ENCODE measurements around the gene KRTAP5-7.

KRTAP5-7 gene

GRCh38 chr11:71483692-71484091, 43.4 kb upstream of the KRTAP5-7 start:
- in situ Hi-C loops (cut with HindIII; ENCODE audit: low sequenced_read_pairs) = no loop called here
- no peak for DNase-seq (ENCODE audit: low read depth)
- H3K4me3 ChIP-seq (ENCODE audit: low read depth, low read length) = no peak overlapping the region
- no peak for TF ChIP-seq CTCF (IDR thresholded peaks at IDR 0.05; ENCODE audit: low read depth, low read length, missing control alignments)

DNA sequence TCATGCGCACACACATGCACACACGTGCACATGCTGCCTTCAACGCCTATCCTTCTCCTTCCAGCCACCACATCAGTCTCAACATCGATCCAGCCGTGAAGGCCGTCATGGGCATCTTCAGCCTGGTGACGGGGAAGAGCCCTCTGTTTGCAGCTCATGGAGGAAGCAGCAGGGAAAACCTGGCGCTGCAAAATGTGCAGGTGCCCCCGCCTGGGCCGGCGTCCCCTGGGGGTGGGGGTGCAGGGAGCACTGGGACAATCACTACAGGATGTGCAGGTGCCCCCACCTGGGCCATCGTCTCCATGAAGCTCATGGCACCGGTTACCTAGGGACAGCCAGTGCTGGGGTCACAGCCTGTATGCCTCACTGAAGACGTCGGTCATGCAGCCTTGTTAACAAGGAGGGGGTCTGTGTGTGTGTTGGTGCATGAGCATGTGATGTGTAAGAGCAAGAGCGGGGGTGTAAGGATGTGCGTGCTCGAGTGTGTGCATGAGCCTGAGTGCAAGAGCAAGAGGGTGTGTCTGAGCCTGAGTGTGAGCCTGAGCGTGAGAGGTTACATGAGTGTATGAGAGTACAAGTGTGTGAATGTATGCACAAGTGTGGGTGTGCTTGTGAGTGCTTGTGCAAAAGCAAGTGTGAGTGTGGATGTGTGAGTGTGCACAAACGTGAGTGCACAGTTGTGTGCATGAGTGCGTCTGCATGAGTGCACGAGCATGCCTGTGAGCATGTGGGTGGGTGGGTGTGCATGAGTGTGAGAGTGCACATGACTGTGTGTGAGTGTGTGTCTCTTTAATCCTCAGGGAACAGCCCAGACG, 42.6 kb upstream of the KRTAP5-7 start:
- TF ChIP-seq CTCF (IDR thresholded peaks at IDR 0.05; ENCODE audit: low read depth, low read length, missing control alignments) = no peak
- no peak overlapping the region for H3K4me3 ChIP-seq (ENCODE audit: low read depth, low read length)
- no peak for DNase-seq (ENCODE audit: low read depth)
- in situ Hi-C loops (cut with HindIII; ENCODE audit: low sequenced_read_pairs) = no loop called here

GRCh38 chr11:71485063-71485399, 42.0 kb upstream of the KRTAP5-7 start:
- DNase-seq (ENCODE audit: low read depth) = no peak
- no peak overlapping the region for H3K4me3 ChIP-seq (ENCODE audit: low read depth, low read length)
- TF ChIP-seq CTCF (IDR thresholded peaks at IDR 0.05; ENCODE audit: low read depth, low read length, missing control alignments) = no peak
- in situ Hi-C loops (cut with HindIII; ENCODE audit: low sequenced_read_pairs) = no loop called here

GRCh38 chr11:71485466-71485865, 41.6 kb upstream of the KRTAP5-7 start:
- no peak overlapping the region for H3K4me3 ChIP-seq (ENCODE audit: low read depth, low read length)
- DNase-seq (ENCODE audit: low read depth) = no peak
- in situ Hi-C loops (cut with HindIII; ENCODE audit: low sequenced_read_pairs) = no loop called here
- TF ChIP-seq CTCF (IDR thresholded peaks at IDR 0.05; ENCODE audit: low read depth, low read length, missing control alignments) = no peak

GRCh38 chr11:71486320-71486719, 40.7 kb upstream of the KRTAP5-7 start:
- TF ChIP-seq CTCF (IDR thresholded peaks at IDR 0.05; ENCODE audit: low read depth, low read length, missing control alignments) = no peak
- in situ Hi-C loops (cut with HindIII; ENCODE audit: low sequenced_read_pairs) = no loop called here
- H3K4me3 ChIP-seq (ENCODE audit: low read depth, low read length) = no peak overlapping the region
- DNase-seq (ENCODE audit: low read depth) = no peak

GRCh38 chr11:71488681-71489270, 38.3 kb upstream of the KRTAP5-7 start:
- no peak for DNase-seq (ENCODE audit: low read depth)
- no peak for TF ChIP-seq CTCF (IDR thresholded peaks at IDR 0.05; ENCODE audit: low read depth, low read length, missing control alignments)
- no peak overlapping the region for H3K4me3 ChIP-seq (ENCODE audit: low read depth, low read length)
- in situ Hi-C loops (cut with HindIII; ENCODE audit: low sequenced_read_pairs) = no loop called here
